DND-41 (cell line): Measurements from ENCODE around the gene RAB11FIP3.

Experiments
- EZH2 ChIP-seq: IDR thresholded peaks from 3 replicates; pipeline ENCODE4 v1.6.1; 2012; ENCODE audit warnings: borderline replicate concordance, low read depth, mild to moderate bottlenecking, moderate library complexity, low read length, inconsistent platforms; ENCODE audit not compliant: severe bottlenecking
- TF ChIP-seq, protein P1 (sequence below): IDR thresholded peaks from 2 replicates; pipeline ENCODE4 v1.5.1; 2012; ENCODE audit warnings: borderline replicate concordance, low read length, moderate library complexity, mild to moderate bottlenecking; ENCODE audit not compliant: poor library complexity, severe bottlenecking; ENCODE audit errors: extremely low read depth

DNA sequence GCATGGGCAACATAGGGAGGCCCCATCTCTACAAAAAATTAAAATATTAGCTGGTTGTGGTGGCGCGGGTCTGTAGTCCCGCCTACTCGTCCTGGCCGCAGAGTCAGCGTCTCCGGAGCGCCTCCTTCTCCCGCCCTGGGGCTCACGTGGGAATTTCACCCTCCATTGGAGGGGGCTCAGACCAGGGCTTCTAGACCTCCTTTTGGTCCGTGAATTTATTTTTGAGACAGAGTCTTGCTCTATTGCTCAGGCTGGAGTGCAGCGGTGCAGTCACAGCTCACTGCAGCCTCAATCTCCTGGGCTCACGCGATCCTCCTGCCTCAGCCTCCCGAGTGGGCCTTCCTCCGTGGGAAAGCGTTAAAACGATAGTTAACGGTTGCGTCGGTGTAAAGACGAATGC lies 28.8 kb upstream of the RAB11FIP3 start:
- no peak for TF ChIP-seq EZH2
- TF ChIP-seq, protein P1, sequence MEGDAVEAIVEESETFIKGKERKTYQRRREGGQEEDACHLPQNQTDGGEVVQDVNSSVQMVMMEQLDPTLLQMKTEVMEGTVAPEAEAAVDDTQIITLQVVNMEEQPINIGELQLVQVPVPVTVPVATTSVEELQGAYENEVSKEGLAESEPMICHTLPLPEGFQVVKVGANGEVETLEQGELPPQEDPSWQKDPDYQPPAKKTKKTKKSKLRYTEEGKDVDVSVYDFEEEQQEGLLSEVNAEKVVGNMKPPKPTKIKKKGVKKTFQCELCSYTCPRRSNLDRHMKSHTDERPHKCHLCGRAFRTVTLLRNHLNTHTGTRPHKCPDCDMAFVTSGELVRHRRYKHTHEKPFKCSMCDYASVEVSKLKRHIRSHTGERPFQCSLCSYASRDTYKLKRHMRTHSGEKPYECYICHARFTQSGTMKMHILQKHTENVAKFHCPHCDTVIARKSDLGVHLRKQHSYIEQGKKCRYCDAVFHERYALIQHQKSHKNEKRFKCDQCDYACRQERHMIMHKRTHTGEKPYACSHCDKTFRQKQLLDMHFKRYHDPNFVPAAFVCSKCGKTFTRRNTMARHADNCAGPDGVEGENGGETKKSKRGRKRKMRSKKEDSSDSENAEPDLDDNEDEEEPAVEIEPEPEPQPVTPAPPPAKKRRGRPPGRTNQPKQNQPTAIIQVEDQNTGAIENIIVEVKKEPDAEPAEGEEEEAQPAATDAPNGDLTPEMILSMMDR, result no peak
